Activated CD8-positive, alpha-beta memory T cell treated with anti-CD3 and anti-CD28 coated beads for 36 hours (primary cell): ENCODE measurements around the gene JOSD1. TPM values are rescaled to one million over a fixed set of nuclear protein-coding genes. Genes with fewer than 3 reads are reported as not detected.
"Not testable (repeated sequence)": the region's sequence is repeated elsewhere in the genome, so short reads cannot be mapped to it uniquely, and the experiment has no call there.

Experiments
- CTCF ChIA-PET: fragments of 350-600 bp; sonication (Branson Sonifier 250); formaldehyde crosslinking; loops from one replicate; lab custom pipeline; 2021; ENCODE audit warnings: antibody characterized with exemption; lab: Charles Lee
- POLR2A ChIA-PET: fragments of 350-600 bp; sonication (Branson Sonifier 250); formaldehyde crosslinking; loops from one replicate; lab custom pipeline; 2021; ENCODE audit warnings: antibody characterized with exemption; lab: Charles Lee
- total RNA-seq, 2 experiments: library from RNA; stranded (reverse); gene quantifications; one replicate each; pipeline ENCODE4 v1.2.3, GENCODE V29; 2021

Gene JOSD1
- total RNA-seq, 2 experiments from 2014 or later: 90.6 to 95.1 TPM

- POLR2A ChIA-PET: interaction anchor here (0.6 to 2.3 kb wide), 7 partner anchors 10 to 111 kb away, joined by 3 to 9 read pairs (median 7); partner anchors contain the start of genes GTPBP1 and JOSD1
- CTCF ChIA-PET: interaction anchor here (0.6 to 2.6 kb wide), 18 partner anchors 8 to 629 kb away, joined by 3 to 17 read pairs (median 4); partner anchors contain the start of genes CBY1 and FAM227A
Measured at GRCh38 chr22:38681582-38682335, 19.0 kb downstream of the JOSD1 start, which contains the start of gene TOMM22. Gene TOMM22 (plus strand): TSS chr22:38681957. CDS start chr22:38681979, 22 bp downstream.

GRCh38 chr22:38675833-38676232, 24.9 kb downstream of the JOSD1 start:
- CTCF ChIA-PET: no interaction called here
- POLR2A ChIA-PET: no interaction called here

- ChIA-PET POLR2A (no interaction called here), CTCF (interaction anchor here (0.6 kb wide), 1 partner anchor 40 kb away, joined by 3 read pairs; no protein-coding TSS in a partner anchor)
Measured at GRCh38 chr22:38674888-38675287, 25.9 kb downstream of the JOSD1 start.

GRCh38 chr22:38657045-38657909, 43.5 kb downstream of the JOSD1 start:
- ChIA-PET POLR2A (interaction anchor here (0.5 to 1.5 kb wide), 3 partner anchors 24 to 87 kb away, joined by 3 to 6 read pairs (median 4); partner anchors contain the start of genes DMC1 and TOMM22), CTCF (interaction anchor here (0.7 to 3.9 kb wide), 3 partner anchors 24 to 839 kb away, joined by 3 to 17 read pairs (median 3); partner anchors contain the start of gene TOMM22)

GRCh38 chr22:38656256-38657044, 44.3 kb downstream of the JOSD1 start, which contains the start of the genes CBY1 and FAM227A:
Gene CBY1 (plus strand): TSS chr22:38656638. CDS start chr22:38668055, 11,417 bp downstream.
Gene FAM227A (minus strand): TSS chr22:38656392. CDS start chr22:38650168, 6,224 bp downstream.
- CTCF ChIA-PET: interaction anchor here (0.7 to 3.9 kb wide), 3 partner anchors 25 to 838 kb away, joined by 3 to 17 read pairs (median 3); partner anchors contain the start of gene TOMM22
- POLR2A ChIA-PET: interaction anchor here (0.6 to 1.5 kb wide), 2 partner anchors 25 to 87 kb away, joined by 4 to 6 read pairs; partner anchors contain the start of genes DMC1 and TOMM22

GRCh38 chr22:38655519-38656255, 45.1 kb downstream of the JOSD1 start:
- POLR2A ChIA-PET: no interaction called here
- CTCF ChIA-PET: interaction anchor here (0.7 to 3.9 kb wide), 2 partner anchors 8 to 26 kb away, joined by 3 to 17 read pairs; partner anchors contain the start of gene TOMM22

GRCh38 chr22:38653741-38654140, 47.0 kb downstream of the JOSD1 start:
- POLR2A ChIA-PET: no interaction called here
- CTCF ChIA-PET: no interaction called here

- POLR2A ChIA-PET: interaction anchor here (0.7 kb wide), 1 partner anchor 844 kb away, joined by 8 read pairs; no protein-coding TSS in a partner anchor
Measured at GRCh38 chr22:38652859-38653258, 47.9 kb downstream of the JOSD1 start.

GRCh38 chr22:38649841-38650522, 50.8 kb downstream of the JOSD1 start:
- CTCF ChIA-PET: interaction anchor here (0.9 kb wide), 1 partner anchor 8 kb away, joined by 4 read pairs; no protein-coding TSS in a partner anchor

More at GRCh38 chr22:38652859-38653258, 47.9 kb downstream of the JOSD1 start:
- CTCF ChIA-PET: interaction anchor here (0.6 to 0.7 kb wide), 2 partner anchors 31 to 469 kb away, joined by 3 to 4 read pairs; no protein-coding TSS in a partner anchor

GRCh38 chr22:38645430-38645829, 55.3 kb downstream of the JOSD1 start:
- CTCF ChIA-PET: interaction anchor here (0.6 kb wide), 1 partner anchor 700 kb away, joined by 3 read pairs; no protein-coding TSS in a partner anchor
- POLR2A ChIA-PET: no interaction called here

More at GRCh38 chr22:38649841-38650522, 50.8 kb downstream of the JOSD1 start:
- POLR2A ChIA-PET: interaction anchor here (0.6 kb wide), 1 partner anchor 185 kb away, joined by 3 read pairs; no protein-coding TSS in a partner anchor

- POLR2A ChIA-PET, CTCF ChIA-PET: not testable (repeated sequence)
Measured at GRCh38 chr22:38644245-38644644, 56.5 kb downstream of the JOSD1 start.

- ChIA-PET CTCF (interaction anchor here (0.7 kb wide), 1 partner anchor 9 kb away, joined by 4 read pairs; no protein-coding TSS in a partner anchor), POLR2A (no interaction called here)
Measured at GRCh38 chr22:38641476-38642040, 59.2 kb downstream of the JOSD1 start.

GRCh38 chr22:38638728-38639127, 62.0 kb downstream of the JOSD1 start:
- ChIA-PET POLR2A (no interaction called here), CTCF (no interaction called here)

- POLR2A ChIA-PET: no interaction called here
- CTCF ChIA-PET: interaction anchor here (0.5 kb wide), 1 partner anchor 311 kb away, joined by 3 read pairs; no protein-coding TSS in a partner anchor
Measured at GRCh38 chr22:38638216-38638615, 62.5 kb downstream of the JOSD1 start.
